Stimulated activated CD8-positive, alpha-beta memory T cell treated with anti-CD3 and anti-CD28 coated beads, Interleukin-12 subunit alpha, Interleukin-12 subunit beta, amount 100 ng/mL, for 4 hours (primary cell): ENCODE results near the gene HOXA1.
"Not testable (repeated sequence)": the region's sequence is repeated elsewhere in the genome, so short reads cannot be mapped to it uniquely, and the experiment has no call there.

ENCODE experiments used
- DNase-seq: peaks from one replicate; pipeline ENCODE4 v3.0.0-alpha.2; 2020; ENCODE audit warnings: low read depth

HOXA1 gene

DNA sequence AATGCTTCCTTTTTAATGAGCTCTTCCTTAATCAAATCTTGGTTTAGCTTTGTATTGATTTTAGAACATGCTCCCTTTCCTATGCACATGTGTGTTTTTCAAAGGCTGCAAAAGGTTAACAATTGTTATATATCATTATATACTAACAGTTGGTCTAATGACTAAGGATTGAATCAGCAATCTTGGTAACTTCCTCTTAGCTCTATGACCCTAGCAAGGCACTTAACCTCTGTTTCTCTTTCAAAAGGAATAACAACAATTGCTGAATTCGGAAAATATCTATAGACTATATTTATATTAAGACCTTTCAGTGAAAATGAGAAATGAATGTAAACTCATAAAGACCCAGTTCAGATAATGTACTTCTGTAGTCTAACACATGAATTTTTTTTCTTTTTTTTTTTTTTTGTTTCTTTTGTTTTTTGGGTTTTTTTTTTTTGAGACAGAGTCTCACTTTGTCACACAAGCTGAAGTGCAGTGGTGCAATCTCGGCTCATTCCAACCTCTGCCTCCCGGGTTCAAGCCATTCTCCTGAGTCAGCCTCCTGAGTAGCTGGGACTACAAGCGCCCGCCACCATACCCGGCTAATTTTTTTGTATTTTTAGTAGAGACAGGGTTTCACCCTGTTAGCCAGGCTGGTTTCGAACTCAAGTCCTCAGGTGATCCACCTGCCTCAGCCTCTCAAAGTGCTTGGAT, 48.8 kb downstream of the HOXA1 start:
- DNase-seq = no peak

DNA sequence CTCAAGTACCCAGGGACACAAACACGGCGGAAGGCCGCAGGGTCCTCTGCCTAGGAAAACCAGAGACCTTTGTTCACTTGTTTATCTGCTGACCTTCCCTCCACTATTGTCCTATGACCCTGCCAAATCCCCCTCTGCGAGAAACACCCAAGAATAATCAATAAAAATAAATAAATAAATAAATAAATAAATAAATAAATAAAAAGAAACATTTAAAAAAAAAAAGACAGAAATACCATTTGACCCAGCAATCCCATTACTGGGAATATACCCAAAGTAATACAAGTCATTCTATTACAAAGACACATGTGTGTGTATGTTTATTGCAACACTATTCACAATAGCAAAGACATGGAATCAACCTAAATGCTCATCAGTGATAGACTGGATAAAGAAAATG, 49.8 kb downstream of the HOXA1 start:
- not testable (repeated sequence) for DNase-seq

DNA sequence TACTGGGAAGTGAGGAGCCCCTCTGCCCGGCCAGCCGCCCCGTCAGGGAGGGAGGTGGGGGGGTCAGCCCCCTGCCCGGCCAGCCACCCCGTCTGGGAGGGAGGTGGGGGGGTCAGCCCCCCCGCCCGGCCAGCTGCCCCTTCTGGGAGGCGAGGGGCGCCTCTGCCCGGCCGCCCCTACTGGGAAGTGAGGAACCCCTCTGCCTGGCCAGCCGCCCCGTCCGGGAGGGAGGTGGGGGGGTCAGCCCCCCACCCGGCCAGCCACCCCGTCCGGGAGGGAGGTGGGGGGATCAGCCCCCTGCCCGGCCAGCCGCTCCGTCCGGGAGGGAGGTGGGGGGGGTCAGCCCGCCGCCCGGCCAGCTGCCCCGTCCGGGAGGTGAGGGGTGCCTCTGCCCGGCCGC, 50.7 kb downstream of the HOXA1 start:
- not testable (repeated sequence) for DNase-seq
